Gastroesophageal sphincter (tissue), 3 donors: ENCODE measurements around the gene XYLT2.

Experiments used
- CTCF ChIP-seq, 4 experiments: fragments of 200-600 bp in 2 of 4; fragments of 450-650 bp in 2 of 4; sonication (generic) in 1 of 4; IDR thresholded peaks; one replicate each; pipeline ENCODE4 v1.5.1; 2017 to 2019; ENCODE audit warnings: antibody characterized with exemption in 4 of 4, mild to moderate bottlenecking in 2 of 4, moderate library complexity in 2 of 4
- EP300 ChIP-seq: sonication (generic); formaldehyde crosslinking; IDR thresholded peaks from one replicate; pipeline ENCODE4 v1.6.1; 2017; ENCODE audit warnings: antibody characterized with exemption, mild to moderate bottlenecking
- POLR2A ChIP-seq, 2 donors: fragments of 450-650 bp; IDR thresholded peaks; one replicate each; pipeline ENCODE4 v1.6.1; 2017; ENCODE audit warnings: antibody characterized with exemption in 2 of 2, mild to moderate bottlenecking in 2 of 2, moderate library complexity in 1 of 2
- POLR2AphosphoS5 ChIP-seq: sonication (generic); formaldehyde crosslinking; IDR thresholded peaks from one replicate; pipeline ENCODE4 v1.6.1; 2017; ENCODE audit warnings: antibody characterized with exemption

GRCh38 chr17:50382931-50383330 is 37.0 kb downstream of the XYLT2 start:
- TF ChIP-seq CTCF (IDR thresholded peaks at IDR 0.05): no peak
- TF ChIP-seq POLR2A (IDR thresholded peaks at IDR 0.05): no peak
- no peak for TF ChIP-seq EP300
- TF ChIP-seq POLR2AphosphoS5: no peak
